GM21529 (cell line): ENCODE measurements around the gene SPIRE1.
"Not testable (repeated sequence)": the region's sequence is repeated elsewhere in the genome, so short reads cannot be mapped to it uniquely, and the experiment has no call there.

ENCODE experiments used
- ATAC-seq: cut with Tn5 transposase; IDR thresholded peaks from one replicate; pipeline ENCODE4 v1.9.1; 2021; ENCODE audit not compliant: unreplicated experiment

SPIRE1 gene

DNA sequence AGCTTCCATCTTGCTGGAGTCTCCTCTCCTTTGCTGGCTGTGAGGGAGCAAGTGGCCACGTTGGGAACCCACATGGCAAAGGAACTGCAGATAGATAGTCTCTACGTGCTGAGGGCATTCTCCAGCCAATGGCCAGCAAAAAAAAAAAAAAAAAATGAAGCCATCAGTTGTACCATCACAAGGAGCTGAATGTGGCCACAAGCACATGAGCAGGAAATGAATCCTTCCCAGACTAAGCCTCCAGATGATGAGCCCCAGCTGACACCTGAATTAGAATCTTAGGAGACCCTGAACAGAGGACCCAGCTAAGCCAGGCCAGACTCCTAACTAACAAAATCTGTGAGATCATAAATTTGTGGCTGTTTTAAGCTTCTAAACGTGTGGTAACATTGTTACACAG is 57.9 kb downstream of the SPIRE1 start:
- no peak for ATAC-seq

DNA sequence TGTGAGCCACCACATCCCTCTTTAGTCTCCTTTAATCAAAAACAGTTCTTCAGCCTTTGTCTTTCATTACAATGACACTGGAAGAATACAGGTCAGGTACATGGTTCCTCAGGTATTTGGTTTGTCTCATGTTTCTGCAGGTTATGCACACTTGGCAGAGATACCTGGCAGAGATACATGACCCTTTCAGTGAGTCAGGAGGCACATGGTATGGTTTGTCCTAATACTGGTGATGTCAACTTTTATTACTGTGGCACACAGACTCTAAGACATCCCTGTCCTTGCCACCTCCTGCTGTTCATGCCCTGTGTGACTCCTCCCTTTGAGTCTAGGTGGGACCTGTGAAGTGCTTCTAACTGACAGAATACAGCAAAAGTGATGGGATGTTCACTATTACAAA is 58.4 kb downstream of the SPIRE1 start:
- no peak for ATAC-seq

DNA sequence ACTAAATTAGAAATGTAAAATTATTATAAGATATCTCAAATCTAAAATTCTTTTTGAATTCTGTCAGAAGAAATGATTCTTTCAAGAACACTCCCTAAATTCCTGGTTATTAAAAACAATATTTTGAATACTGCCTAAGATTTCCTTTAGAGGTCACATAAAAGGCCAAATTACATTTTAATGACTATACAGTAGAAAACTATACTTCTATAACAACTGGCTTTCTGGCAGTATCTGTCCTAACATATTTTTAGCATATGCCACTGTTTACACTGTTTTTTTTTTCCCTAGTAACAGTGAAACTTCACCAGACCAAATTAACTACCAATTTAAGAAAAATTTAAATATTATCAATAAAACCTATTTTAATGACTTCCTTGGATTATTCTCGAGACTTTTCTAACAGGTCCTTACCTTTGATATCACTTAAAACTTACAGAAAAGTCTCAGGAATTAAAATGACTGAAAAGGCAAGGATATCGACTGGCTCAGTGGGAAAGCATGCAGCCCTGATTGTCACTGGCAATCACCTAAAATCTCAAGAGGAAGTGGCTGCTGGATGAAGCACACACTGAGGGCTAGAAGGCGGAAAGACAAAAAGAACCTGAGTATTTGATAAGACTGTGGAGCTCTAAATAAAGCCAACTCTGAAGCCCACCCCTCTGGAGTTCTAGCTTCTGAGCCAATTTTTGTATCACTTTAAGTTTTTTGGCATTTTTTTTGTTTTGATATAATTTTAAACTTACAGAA is 59.6 kb downstream of the SPIRE1 start:
- no peak for ATAC-seq

DNA sequence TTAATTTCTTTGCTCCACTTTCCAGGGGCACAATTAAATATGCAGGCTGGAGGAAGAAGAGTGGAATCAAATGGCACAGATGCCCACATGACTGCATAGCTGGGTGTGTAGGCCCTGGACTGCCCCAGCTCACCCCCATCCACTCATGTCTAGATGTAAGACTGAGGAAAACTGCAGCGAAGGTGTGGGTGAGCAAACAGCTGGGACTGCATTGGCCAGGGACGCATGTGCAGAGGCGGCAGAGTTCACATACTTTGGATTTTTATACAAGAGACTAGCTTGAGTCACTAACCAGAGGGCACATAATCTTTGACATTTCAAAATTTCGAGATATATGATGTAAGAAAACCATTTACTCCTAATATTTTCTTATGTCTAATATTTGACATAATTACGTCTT is 60.1 kb downstream of the SPIRE1 start:
- ATAC-seq: no peak

DNA sequence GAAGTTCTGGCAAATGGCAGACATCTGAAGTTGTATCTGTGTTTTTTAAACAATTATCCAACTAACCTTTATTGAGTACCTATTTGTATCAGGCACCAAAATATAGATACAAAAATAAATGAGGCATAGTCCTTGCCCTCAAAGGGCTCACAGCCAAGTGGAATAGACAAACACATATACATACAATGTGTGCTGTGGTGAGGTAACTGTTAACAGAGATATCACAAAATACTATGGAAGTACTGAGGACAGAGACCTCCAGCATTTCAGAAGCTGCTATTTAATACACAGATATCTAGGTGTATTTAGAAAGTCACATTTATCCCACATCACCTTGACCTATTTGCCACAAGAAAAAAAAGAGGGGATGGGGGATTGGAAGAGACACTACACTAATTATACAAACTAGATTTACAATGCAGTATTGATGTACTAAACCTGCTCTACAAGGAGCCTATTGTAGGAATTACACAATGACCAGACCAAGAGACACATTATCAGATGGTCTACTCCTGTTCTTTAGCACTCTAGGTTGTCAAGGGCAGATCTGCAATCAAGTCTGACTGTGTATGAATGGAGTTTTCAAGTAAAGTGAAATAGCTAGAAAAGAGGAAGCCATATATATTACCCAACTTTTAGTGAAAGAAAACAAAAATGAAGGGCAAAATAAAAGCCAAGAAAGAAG is 62.2 kb downstream of the SPIRE1 start:
- no peak for ATAC-seq

DNA sequence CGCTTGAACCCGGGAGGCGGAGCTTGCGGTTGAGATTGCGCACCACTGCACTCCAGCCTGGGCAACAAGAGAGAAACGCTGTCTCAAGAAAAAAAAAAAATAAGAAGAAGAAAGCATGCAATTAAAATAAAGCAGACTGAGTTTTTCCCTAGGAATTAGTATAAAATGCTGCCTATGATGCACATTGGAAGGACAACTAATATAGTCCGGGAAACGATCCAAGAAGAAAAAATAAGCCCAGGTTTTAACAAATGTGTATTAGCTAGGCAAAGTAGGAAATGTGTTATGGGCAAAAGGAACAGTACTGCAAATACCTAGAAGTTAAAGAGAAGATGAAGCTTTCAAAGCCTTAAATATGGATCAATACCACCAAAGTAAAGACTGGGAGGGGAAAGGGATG is 64.0 kb downstream of the SPIRE1 start:
- no peak for ATAC-seq

DNA sequence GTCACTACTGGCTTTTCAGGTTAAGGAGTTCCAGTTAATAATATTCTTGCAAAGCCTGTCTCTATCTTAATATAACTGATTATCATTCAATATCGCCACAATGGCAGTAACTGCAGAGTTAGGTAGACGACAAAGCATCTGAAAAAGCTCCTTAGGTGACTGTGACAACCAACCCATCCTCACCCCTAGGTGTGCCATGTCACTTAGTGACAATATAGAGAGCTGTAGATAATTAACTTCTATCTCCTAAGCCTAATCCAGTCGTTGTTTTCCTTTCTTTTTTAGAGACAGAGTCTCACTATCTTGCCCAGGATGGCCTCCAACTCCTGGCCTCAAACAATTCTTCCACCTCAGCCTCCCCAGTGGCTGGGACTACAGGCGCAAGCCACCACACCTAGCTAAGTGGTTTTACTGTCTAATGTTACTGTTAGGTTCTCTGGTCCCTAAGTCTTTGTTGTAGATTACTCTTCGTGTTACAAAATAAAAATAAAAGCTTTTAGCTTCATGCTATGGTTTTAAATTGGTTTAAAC is 65.2 kb downstream of the SPIRE1 start:
- ATAC-seq: no peak

DNA sequence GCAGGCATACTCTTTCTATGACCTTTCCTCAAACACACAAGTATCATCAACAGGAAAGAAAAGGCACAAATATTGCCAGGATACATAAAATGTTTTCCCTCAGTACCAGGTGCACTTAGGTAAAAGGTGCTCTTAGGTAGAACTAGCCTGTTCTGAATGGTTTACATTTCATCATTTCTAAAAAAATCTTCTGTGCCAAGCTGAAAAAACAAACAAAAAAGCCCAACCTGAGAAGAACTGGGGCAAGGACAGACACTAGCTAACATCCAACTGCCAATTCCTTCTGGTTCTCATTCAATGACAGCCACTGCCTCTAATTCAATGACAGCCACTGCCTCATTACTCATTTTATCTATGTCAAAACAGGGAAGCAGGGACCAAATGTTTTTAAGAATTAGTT is 68.5 kb downstream of the SPIRE1 start:
- no peak for ATAC-seq

DNA sequence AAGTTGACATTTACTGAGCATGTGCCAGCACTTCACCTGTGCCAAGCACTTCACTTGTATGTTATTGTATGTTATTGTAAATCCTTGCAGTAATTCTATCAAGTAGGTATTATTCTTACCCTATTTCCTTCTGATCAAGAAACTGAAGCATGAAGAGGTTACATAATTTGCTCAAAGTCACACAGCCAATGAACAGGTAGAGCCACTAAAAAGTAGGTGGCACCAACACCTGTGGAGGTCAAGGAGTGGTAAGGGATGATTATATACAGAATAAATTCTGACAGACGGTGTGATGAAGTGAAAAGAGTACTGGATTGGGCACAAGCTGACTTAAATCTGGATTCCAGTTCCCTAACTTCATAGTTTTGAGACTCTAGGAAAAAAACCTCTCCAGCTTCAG is 71.0 kb downstream of the SPIRE1 start:
- no peak for ATAC-seq

DNA sequence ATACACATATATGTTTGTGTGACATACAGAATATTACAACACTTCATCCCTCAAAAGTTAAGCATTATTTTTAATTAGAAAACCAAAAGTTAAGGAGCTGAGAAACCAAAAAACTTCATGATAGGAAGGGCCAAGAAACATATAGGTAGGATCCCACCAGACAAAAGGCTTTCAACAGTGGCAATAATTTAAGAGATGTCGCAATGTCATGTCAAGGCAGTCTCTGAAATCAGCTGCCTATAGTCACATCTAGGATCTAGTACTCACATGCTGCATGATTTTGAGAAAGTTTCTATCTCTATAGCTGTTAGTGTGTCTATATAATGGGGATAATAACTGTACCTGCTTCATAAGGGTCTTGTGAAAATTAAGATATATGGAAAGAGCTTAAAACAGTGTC is 72.7 kb downstream of the SPIRE1 start:
- ATAC-seq: no peak

DNA sequence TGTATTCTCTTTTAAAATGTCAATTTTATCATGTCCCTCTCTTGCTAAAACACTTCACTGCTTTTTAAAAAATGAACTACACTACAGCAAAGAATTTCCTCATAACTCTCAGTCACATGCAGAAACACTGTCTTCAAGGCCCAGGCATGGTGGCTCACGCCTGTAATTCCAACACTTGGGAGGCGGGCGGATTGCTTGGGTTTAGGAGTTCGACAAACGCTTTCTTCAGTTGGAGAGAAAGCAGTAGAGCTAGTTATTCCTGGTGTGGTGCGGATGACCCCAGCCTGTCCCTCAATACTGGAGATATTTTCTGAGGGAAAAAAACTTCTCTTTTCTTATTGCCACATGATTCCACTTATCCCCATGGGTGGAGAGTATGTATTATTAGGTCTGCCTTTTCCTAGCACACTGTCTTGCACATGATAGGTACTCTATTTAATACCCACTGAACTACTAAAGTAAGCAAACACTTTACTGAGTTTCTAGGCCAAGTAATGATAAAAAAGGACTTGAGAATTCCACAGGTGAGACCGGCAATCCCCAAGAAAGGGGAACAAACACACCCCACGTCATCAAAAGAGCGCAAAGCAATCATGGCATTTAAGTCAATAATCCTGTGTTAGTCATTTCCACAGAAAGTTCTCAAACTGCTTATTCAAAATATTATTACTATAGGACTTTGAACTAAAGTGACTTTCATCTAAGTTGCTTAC is 77.1 kb downstream of the SPIRE1 start:
- ATAC-seq: no peak

DNA sequence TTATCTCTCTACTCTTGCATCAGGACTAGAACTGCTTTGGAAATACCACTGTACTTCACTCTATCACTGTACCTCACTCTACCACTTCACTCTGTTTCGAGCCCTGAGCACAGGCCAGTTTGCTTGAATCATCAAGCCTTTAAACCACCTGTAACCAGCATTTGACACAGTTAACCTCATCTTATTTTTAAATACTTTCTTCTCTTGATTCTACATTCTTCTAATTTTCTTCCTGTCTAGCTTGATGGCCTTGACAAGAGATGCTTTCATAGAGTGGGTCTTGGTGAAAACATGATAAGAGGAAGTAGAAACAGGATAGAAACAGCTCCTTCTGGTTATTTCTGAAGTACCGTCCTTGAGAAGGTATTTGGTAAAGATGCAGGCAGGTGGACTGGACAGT is 78.1 kb downstream of the SPIRE1 start:
- peak; percentile 52 for ATAC-seq

DNA sequence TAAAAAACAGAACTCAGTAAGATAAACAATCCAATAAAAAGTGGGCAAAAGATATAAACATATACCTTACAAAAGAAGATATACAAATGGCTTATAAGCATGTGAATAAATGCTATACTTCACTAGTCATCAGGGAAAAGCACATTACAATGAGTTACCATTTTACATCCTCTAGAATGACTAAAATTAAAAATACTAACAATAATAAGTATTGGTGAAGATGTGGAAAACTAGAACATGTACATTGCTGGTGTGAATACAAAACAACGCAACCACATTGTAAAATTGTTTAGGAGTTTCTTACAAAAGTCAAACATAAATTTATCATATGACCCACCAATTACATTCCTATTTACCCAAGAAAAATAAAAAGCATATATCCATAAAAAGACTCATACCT is 80.1 kb downstream of the SPIRE1 start:
- no peak for ATAC-seq

DNA sequence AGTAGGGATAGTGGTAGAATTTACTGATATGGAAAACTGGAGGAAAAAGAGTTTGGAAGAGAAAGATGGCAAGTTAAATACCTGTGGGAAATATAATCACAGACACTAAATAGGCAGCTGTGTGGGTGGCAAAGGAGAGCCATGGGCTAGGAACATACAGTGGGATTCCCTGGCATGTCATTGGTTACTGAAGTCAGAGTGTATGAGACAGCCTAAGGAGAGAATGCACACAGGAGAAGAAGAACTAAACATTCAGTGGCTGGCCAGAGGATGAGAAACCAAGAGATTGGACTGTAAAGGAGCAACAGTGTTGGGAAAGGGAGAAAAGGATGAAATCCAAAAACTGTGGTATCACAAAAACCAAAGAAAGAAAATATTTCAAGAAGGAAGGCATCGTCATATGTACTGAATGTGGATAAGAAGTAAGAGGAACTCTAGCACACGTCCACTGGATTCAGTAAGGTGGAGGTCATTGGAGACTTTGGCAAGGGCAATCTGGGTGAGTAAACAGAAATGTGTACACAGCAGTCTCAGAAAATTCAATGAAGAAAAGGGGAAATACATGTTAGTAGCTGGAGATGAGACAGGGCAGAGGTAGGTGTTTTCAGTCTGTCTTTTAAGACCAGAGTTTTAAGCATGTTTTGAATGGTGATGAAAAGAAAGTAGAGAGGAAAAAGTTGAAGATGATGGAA is 83.3 kb downstream of the SPIRE1 start:
- ATAC-seq: no peak

DNA sequence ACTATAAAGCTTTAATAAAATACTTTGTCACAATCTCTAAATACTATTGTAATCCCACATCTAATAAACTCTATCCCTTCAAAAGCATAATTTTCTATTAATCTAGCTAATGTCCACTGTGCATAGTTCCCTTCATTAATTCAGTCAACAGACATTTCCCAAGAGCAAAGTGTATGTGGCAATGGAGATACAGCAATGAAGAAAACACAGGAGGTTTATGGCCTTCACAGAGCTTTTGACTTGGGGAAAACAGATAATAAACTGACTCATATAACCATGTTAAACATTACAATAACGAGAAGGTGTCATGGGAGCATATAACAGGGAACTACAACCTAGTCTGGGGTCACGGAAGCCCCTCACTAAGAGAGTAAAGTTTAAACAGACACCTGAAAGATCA is 86.3 kb downstream of the SPIRE1 start:
- ATAC-seq: no peak

DNA sequence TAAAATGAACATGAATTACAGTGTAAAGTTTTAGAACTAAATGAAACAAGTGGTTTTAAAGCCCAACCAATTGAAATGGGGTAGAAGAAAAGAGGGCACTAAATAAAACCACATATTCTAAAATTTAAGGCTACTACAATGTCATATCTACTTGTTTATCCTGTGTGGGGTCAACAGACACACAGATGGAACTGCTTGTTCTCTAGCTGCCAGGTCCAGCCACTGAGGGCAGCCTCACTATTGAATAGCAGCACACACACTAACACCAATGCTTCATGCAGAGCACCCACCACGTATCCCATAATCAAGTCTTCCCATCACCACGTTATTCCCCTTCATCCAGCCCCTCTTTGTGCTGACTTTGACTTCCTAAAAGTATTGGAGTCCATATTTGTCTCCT is 88.1 kb downstream of the SPIRE1 start:
- no peak for ATAC-seq

DNA sequence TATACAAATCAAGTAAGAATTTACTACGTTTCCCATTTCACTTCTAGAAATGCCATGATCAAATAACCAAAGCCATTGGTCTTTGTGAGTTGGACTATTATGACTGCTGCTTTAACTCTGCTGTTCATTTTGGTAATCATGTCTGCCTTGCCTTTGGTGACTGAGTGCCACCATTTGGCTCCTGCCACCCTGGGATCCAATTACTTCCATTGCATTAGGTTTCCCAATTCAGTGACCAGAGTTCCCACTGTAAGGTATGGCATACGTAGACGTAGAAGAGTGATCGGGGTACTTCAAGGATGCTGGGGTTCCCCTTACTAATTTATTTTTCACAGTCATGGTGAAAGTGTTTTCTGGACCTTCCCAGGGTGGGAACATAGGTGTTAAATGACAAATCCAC is 90.1 kb downstream of the SPIRE1 start:
- no peak for ATAC-seq

DNA sequence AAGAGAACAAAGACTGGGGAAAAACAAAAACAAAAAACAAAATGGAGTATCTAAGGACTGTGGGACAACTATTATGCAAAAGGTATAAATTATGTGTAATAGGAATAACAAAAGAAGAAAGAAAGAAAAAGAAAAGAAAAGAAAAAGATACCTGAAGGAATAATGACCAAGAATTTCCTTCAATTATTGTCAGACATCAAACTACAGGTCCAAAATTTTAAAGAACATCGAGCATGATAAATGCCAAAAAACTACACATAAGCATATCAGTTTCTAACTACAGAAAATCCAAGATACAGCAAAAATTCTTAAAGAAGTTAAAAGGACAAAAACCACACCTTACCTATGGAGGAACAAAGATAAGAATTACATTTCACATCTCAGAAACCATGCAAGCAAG is 93.0 kb downstream of the SPIRE1 start:
- no peak for ATAC-seq

DNA sequence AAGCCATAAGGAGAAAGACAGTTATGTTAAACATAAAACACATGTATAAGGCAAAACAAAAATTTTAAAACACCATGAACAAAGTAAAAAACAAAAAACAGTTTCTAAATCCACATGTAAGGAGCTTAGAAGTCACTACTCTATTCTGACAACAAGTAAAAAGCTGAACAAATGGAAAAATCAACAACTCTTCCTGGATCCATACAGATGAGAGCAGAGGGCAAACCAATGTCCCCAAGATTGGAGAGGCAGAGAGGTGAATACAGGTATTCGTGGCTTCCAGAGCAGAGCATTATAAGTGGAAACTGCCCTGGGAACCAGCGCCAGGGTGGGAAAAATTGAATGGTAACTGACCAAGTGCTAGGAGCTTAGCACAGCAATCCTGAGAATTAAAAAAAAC is 93.5 kb downstream of the SPIRE1 start:
- ATAC-seq: no peak

DNA sequence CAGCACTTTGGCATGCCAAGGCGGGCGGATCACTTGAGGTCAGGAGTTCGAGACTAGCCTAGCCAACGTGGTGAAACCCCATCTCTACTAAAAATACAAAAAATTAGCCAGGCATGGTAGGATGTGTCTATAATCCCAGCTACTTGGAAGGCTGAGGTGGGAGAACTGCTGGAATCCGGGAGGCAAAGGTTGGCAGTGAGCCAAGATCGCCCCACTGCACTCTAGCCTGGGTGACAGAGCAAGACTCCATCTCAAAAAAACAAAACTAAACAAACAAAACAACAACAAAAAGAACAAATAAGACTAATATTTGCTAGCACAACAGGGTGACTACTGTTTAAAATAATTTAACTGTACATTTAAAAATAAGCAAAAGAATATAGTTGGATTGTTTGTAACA is 97.3 kb downstream of the SPIRE1 start:
- ATAC-seq: not testable (repeated sequence)

DNA sequence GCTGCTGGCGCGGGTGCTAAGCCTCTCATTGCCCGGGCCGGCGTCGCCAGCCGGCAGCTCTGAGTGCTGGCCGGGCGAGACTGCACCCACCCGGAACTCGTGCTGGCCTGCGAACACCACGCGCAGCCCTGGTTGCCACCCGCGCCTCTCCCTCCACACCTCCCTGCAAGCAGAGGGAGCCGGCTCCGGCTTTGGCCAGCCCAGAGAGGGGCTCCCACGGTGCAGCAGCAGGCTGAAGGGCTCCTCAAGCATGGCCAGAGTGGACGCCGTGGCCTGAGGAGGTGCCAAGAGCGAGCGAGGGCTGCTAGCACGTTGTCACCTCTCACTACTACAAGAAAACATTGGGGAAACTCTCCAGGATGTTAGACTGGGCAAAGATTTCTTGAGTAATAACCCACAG is 98.6 kb downstream of the SPIRE1 start:
- no peak for ATAC-seq
